PC-9 (cell line): ENCODE data around the gene C4BPB. TPM values are rescaled to one million over a fixed set of nuclear protein-coding genes. Genes with fewer than 3 reads are reported as not detected.

Source experiments
- BruUV-seq: library from RNA; stranded (reverse); fragments of 400-500 nt; replicated peaks from 2 replicates; lab custom pipeline; 2021; lab: Mats Ljungman, UMichigan
- CTCF ChIA-PET: fragments of 300-600 bp; sonication (Branson Sonifier 250); formaldehyde crosslinking; loops from one replicate; lab custom pipeline; 2022; ENCODE audit warnings: antibody characterized with exemption; lab: Charles Lee
- POLR2A ChIA-PET: fragments of 300-600 bp; sonication (Branson Sonifier 250); formaldehyde crosslinking; loops from one replicate; lab custom pipeline; 2022; ENCODE audit warnings: antibody characterized with exemption; ENCODE audit not compliant: unreplicated experiment; lab: Charles Lee
- DNase-seq, 2 experiments: peaks; one replicate each; pipeline versions ENCODE4 v3.0.0 to v3.0.0-alpha.2; 2015 to 2022; ENCODE audit warnings: mixed read lengths in 1 of 2
- H2AFZ ChIP-seq: fragments of 200-600 bp; sonication (generic); 2 replicates; pipeline ENCODE4 v1.8.1; 2017; ENCODE audit warnings: antibody characterized with exemption
- H3F3A ChIP-seq: fragments of 200-600 bp; sonication (generic); 2 replicates; pipeline ENCODE4 v1.8.1; 2017; ENCODE audit warnings: antibody characterized with exemption, mild to moderate bottlenecking, low read depth; ENCODE audit not compliant: insufficient read depth
- H3K27ac ChIP-seq: fragments of 200-600 bp; sonication (generic); 2 replicates; pipeline ENCODE4 v1.6.1; 2016; ENCODE audit warnings: mixed run types
- H3K27me3 ChIP-seq: fragments of 200-600 bp; sonication (generic); 2 replicates; pipeline ENCODE4 v1.6.1; 2016; ENCODE audit warnings: low read depth, mixed run types; ENCODE audit not compliant: insufficient read depth
- H3K36me3 ChIP-seq: fragments of 200-600 bp; sonication (generic); 2 replicates; pipeline ENCODE4 v1.6.1; 2016; ENCODE audit warnings: low read depth, mixed run types
- H3K4me1 ChIP-seq: fragments of 200-600 bp; sonication (generic); replicated peaks from 2 replicates; pipeline ENCODE4 v1.6.1; 2016; ENCODE audit warnings: mixed run types; ENCODE audit not compliant: insufficient read depth
- H3K4me2 ChIP-seq: fragments of 200-600 bp; sonication (generic); 2 replicates; pipeline ENCODE4 v1.6.1; 2017; ENCODE audit warnings: mixed run types
- H3K4me3 ChIP-seq: fragments of 200-600 bp; sonication (generic); 2 replicates; pipeline ENCODE4 v1.6.1; 2016; ENCODE audit warnings: mixed run types
- H3K79me2 ChIP-seq: fragments of 200-600 bp; sonication (generic); 2 replicates; pipeline ENCODE4 v1.6.1; 2017; ENCODE audit warnings: low read depth, mixed run types
- H3K9me2 ChIP-seq: fragments of 200-600 bp; sonication (generic); 2 replicates; pipeline ENCODE4 v1.8.1; 2017; ENCODE audit warnings: mild to moderate bottlenecking; ENCODE audit not compliant: insufficient read depth
- H3K9me3 ChIP-seq: fragments of 200-600 bp; sonication (generic); 2 replicates; pipeline ENCODE4 v1.8.1; 2016; ENCODE audit warnings: low read depth; ENCODE audit not compliant: insufficient read depth
- H4K20me1 ChIP-seq: fragments of 200-600 bp; sonication (generic); 2 replicates; pipeline ENCODE4 v1.8.1; 2017; ENCODE audit not compliant: insufficient read depth
- CTCF ChIP-seq: fragments of 200-600 bp; sonication (generic); conservative IDR thresholded peaks from 2 replicates; pipeline ENCODE4 v1.6.1; 2017; ENCODE audit warnings: mixed run types, antibody characterized with exemption, mild to moderate bottlenecking, moderate library complexity
- EZH2 ChIP-seq: fragments of 200-600 bp; sonication (generic); IDR thresholded peaks from 2 replicates; pipeline ENCODE4 v1.8.0; 2017; ENCODE audit warnings: antibody characterized with exemption, low read depth
- intact Hi-C: fragments of 100-400 bp; cut with micrococcal nuclease; formaldehyde crosslinking; loops from one replicate; pipeline ENCODE4 v1.10.0; 2022; ENCODE audit not compliant: unreplicated experiment
- total RNA-seq: library from RNA; stranded (reverse); gene quantifications from 2 replicates; pipeline ENCODE4 v1.2.3, GENCODE V29; 2021

The C4BPB gene
- total RNA-seq, 1 experiment from 2014 or later: 4.2 TPM

DNA sequence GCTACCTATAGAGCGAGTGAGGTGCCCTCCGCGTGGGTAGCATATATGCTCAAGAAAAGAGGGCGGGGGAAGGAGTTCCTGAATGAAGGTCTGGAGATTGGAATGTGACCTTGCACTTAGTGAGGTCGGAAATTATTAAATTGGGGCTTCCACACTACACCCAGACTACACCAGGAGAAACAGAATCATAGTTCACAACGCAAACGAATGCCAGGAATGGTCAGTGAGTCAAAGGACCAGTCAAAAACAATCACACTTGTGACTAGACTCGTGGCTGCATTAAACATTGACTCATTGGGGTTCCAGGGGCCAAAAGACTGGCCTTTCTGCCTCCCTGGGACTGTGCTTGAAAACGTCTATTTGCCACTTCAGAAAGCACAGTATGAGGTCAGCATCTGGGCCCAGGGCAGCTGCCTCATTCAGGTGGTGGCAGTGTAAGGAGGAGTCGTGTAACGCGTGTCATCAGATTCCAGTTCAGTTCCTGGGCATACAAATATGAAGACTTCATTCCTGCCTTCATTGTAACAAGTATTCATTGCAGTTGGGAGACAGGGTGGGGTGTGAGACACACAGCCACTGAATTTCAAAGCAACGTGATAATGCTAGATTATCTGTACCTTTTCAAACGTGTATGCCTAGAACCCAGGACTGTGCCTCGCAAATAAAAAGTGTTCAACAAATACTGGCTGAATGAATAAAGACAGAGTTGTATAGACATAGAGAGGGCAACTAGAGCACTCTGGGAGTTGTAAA, 37.3 kb upstream of the C4BPB start, which contains the start of gene YOD1:
Gene YOD1 (minus strand): TSS at position 18 of the 753 bp plus-strand sequence. CDS start 178 bp downstream, outside the sequence.
- no peak for TF ChIP-seq CTCF
- no peak for TF ChIP-seq EZH2
- H2AFZ ChIP-seq: peak within 1 kb of the TSS; percentile 85
- intact Hi-C loops: loop anchor here (1.0 to 10.0 kb wide), 5 partner anchors 19 to 701 kb away; partner anchors contain the start of genes C1orf116, CD46, CD55 and DYRK3
- ChIA-PET CTCF (no interaction called here), POLR2A (interaction anchor here (3.1 kb wide), 1 partner anchor 19 kb away, joined by 14 read pairs; the partner anchor contains the start of gene C1orf116)
- H3K4me2 ChIP-seq: peak within 1 kb of the TSS; percentile 86
- no peaks in the 10 kb centered on the region for H3K9me3 ChIP-seq
- H3K9me2 ChIP-seq: no peaks in the 10 kb centered on the region
- peaks cover 31% of the 10 kb centered on the region for H3K36me3 ChIP-seq
- H3K27me3 ChIP-seq: no peaks in the 10 kb centered on the region
- no TSS peak for BruUV-seq
- peaks cover 53% of the 10 kb centered on the region for H3K79me2 ChIP-seq
- H3K4me1 ChIP-seq: peaks cover 44% of the 10 kb centered on the region
- peak within 1 kb of the TSS; percentile 93 for H3K4me3 ChIP-seq
- 0 out of 2 replicates have a peak, but pooled peaks cover 9% of the 10 kb centered on the region for H4K20me1 ChIP-seq
- peak; percentile 63 to 92 for DNase-seq
- peak within 1 kb of the TSS; percentile 92 for H3K27ac ChIP-seq
- H3F3A ChIP-seq: peaks cover 36% of the 10 kb centered on the region

GRCh38 chr1:207052911-207053769, 35.5 kb upstream of the C4BPB start, which contains the start of gene PFKFB2:
Gene PFKFB2, plus strand, starts transcription at chr1:207053275. Its CDS starts 1,443 bp downstream, at chr1:207054718.
- Histone ChIP-seq H3K9me3 (no peaks in the 10 kb centered on the region), H3F3A (peaks cover 36% of the 10 kb centered on the region), H2AFZ (peak within 1 kb of the TSS; percentile 97), H3K27ac (peak within 1 kb of the TSS; percentile 92), H4K20me1 (0 out of 2 replicates have a peak, but pooled peaks cover 9% of the 10 kb centered on the region), H3K27me3 (no peaks in the 10 kb centered on the region), H3K4me2 (peak within 1 kb of the TSS; percentile 86), H3K79me2 (peaks cover 36% of the 10 kb centered on the region), H3K36me3 (peaks cover 13% of the 10 kb centered on the region), H3K4me1 (peaks cover 26% of the 10 kb centered on the region), H3K4me3 (peak within 1 kb of the TSS; percentile 93), H3K9me2 (no peaks in the 10 kb centered on the region)
- TSS peak; percentile 43 for BruUV-seq
- ChIA-PET POLR2A (interaction anchor here (0.6 to 1.5 kb wide), 13 partner anchors 21 to 1306 kb away, joined by 3 to 51 read pairs (median 5); partner anchors contain the start of genes C1orf116 and CD55), CTCF (interaction anchor here (0.7 to 1.7 kb wide), 5 partner anchors 21 to 417 kb away, joined by 3 to 6 read pairs (median 6); partner anchors contain the start of gene C1orf116)
- DNase-seq: peak; percentile 98 to 99
- TF ChIP-seq EZH2 (no peak), CTCF (no peak; the same call in 1 of the 2 replicates)
- intact Hi-C loops: loop anchor here (2.0 to 10.0 kb wide), 3 partner anchors 70 to 699 kb away; partner anchors contain the start of genes CD46 and DYRK3

- Histone ChIP-seq H3K27me3 (no peaks in the 10 kb centered on the region), H3K4me1 (peaks cover 13% of the 10 kb centered on the region), H4K20me1 (0 out of 2 replicates have a peak, but pooled peaks cover 3% of the 10 kb centered on the region), H3K4me3 (no peak overlapping the region), H3K9me3 (no peaks in the 10 kb centered on the region), H3F3A (peaks cover 36% of the 10 kb centered on the region), H3K9me2 (no peaks in the 10 kb centered on the region), H3K27ac (no peak overlapping the region), H2AFZ (no peak overlapping the region), H3K4me2 (no peak overlapping the region), H3K36me3 (no peaks in the 10 kb centered on the region), H3K79me2 (peaks cover 22% of the 10 kb centered on the region)
- intact Hi-C loops: loop anchor here (5.0 to 10.0 kb wide), 2 partner anchors 420 to 698 kb away; partner anchors contain the start of genes CD46 and DYRK3
- no TSS peak for BruUV-seq
- ChIA-PET CTCF (no interaction called here), POLR2A (interaction anchor here (0.6 kb wide), 1 partner anchor 370 kb away, joined by 3 read pairs; the partner anchor contains the start of gene MAPKAPK2)
- TF ChIP-seq CTCF (no peak), EZH2 (no peak)
- no peak for DNase-seq
Measured at GRCh38 chr1:207054491-207054890, 34.2 kb upstream of the C4BPB start.
